ENCODE data around the gene CELA2A.

The CELA2A gene

GRCh38 chr1:15418806-15419515, 37.6 kb upstream of the CELA2A start:
- TF ChIP-seq, protein P1, sequence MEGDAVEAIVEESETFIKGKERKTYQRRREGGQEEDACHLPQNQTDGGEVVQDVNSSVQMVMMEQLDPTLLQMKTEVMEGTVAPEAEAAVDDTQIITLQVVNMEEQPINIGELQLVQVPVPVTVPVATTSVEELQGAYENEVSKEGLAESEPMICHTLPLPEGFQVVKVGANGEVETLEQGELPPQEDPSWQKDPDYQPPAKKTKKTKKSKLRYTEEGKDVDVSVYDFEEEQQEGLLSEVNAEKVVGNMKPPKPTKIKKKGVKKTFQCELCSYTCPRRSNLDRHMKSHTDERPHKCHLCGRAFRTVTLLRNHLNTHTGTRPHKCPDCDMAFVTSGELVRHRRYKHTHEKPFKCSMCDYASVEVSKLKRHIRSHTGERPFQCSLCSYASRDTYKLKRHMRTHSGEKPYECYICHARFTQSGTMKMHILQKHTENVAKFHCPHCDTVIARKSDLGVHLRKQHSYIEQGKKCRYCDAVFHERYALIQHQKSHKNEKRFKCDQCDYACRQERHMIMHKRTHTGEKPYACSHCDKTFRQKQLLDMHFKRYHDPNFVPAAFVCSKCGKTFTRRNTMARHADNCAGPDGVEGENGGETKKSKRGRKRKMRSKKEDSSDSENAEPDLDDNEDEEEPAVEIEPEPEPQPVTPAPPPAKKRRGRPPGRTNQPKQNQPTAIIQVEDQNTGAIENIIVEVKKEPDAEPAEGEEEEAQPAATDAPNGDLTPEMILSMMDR (IDR thresholded peaks at IDR 0.05; ENCODE audit: borderline replicate concordance, insufficient read depth, low read depth, low read length), result no peak

DNA sequence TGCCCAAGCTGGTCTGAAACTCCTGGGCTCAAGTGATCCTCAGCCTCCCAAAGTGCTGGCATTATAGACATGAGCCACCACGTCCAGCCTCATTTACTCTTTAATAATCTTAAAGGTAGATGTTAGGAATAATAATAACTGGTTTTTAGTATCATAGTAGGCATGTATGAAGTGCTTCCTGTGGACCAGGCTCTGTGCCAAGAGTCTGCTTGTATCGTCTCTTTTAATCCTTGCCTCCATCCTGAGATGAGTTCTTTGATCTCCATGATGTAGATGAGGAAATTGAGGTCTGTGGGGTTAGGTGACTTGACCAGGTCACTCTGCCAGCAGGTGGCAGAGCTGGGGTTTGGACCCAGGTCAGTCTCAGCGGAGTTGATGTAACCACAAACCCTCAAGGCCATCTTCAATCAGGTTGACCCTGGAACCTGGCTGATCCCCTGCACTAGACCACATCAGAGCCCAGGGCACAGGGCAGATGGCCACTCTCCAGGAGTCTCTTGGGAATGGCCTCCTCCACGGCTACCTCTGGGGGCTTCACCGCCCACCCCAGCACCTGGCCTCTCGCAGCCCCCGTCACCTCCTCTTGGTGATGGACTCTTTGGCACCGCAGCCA, 35.6 kb upstream of the CELA2A start:
- no peak overlapping the region for H3K4me3 ChIP-seq (ENCODE audit: low read depth, low read length)
- TF ChIP-seq, protein P1 (IDR thresholded peaks at IDR 0.05; ENCODE audit: borderline replicate concordance, insufficient read depth, low read depth, low read length), result no peak

More at GRCh38 chr1:15418806-15419515, 37.6 kb upstream of the CELA2A start:
- H3K4me3 ChIP-seq (ENCODE audit: low read depth, low read length), result no peak overlapping the region

GRCh38 chr1:15422871-15423270, 33.7 kb upstream of the CELA2A start:
- TF ChIP-seq, protein P1 (IDR thresholded peaks at IDR 0.05; ENCODE audit: borderline replicate concordance, insufficient read depth, low read depth, low read length), result no peak
- H3K4me3 ChIP-seq (ENCODE audit: low read depth, low read length), result no peak overlapping the region

DNA sequence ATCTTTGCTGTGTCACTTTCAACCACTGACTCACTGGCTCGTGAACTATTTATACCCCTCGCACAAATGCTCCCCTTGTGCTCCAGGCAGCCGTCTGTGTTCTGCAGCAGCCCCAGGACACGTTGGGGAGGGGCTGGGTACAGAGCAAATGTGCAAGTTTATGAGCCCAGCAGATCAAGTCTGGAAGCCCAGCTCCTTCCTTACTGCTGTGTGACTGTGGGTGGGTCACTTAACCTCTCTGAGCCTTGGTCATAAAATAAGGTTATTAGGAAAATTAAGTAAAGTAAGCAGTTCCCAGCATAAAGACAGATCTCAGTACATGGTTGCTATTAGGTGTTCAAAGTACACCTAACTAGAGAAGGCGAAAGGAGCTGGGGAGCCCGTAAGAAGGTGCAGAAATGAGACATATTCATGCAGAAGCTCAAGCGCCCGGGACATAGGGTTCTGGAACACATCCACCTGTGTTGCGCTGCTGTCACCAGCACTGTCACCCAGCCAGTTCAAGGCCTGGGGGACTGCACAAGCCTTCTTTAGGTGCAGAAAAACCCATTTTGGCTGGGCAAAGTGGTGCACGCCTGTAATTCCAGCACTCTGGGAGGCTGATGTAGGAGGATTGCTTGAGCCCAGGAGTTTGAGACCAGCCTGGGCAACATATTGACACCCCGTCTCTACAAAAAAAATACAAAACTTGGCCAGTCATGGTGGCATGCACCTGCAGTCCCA, 33.0 kb upstream of the CELA2A start:
- TF ChIP-seq, protein P1 (IDR thresholded peaks at IDR 0.05; ENCODE audit: borderline replicate concordance, insufficient read depth, low read depth, low read length), result no peak
- no peak overlapping the region for H3K4me3 ChIP-seq (ENCODE audit: low read depth, low read length)

- no peak overlapping the region for H3K4me3 ChIP-seq (ENCODE audit: low read depth, low read length)
- TF ChIP-seq, protein P1 (IDR thresholded peaks at IDR 0.05; ENCODE audit: borderline replicate concordance, insufficient read depth, low read depth, low read length), result no peak
Measured at GRCh38 chr1:15424146-15424667, 32.3 kb upstream of the CELA2A start.

DNA sequence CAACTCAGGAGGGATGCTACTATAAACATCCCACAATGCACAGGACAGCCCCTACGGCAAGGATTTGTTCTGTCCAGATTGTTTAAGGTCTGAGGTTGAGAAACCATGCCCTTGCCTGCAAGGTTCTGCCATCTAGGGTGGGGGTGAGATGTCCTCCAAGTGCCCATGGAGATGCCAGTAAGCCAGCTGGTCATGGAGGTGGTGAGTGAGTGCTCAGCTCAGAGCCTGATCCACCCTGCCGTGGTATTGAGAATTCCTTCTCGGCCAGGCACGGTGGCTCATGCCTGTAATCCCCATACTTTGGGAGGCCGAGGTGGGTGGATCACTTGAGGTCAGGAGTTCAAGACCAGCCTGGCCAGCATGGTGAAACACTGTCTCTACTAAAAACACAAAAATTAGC, 31.6 kb upstream of the CELA2A start:
- no peak overlapping the region for H3K4me3 ChIP-seq (ENCODE audit: low read depth, low read length)
- TF ChIP-seq, protein P1 (IDR thresholded peaks at IDR 0.05; ENCODE audit: borderline replicate concordance, insufficient read depth, low read depth, low read length), result no peak

Measured in GM12875 (cell line).